Aorta (tissue), 5 donors: Measurements from ENCODE around the gene DNAJC5G. TPM values are rescaled to one million over a fixed set of nuclear protein-coding genes. Genes with fewer than 3 reads are reported as not detected.

Source experiments
- ATAC-seq: fragments of 200-7000 bp; cut with Tn5 transposase; one replicate; pipeline ENCODE4 v1.9.1; 2022; ENCODE audit warnings: moderate library complexity; ENCODE audit not compliant: low FRiP score
- DNase-seq, 2 donors: peaks; one replicate each; pipeline ENCODE4 v3.0.0-alpha.2; 2020
- H3K27ac ChIP-seq, 2 donors: one replicate each; pipeline ENCODE4 v1.5.1; 2013; ENCODE audit warnings: low read length in 2 of 2, mild to moderate bottlenecking in 2 of 2, moderate library complexity in 2 of 2, control low read depth in 1 of 2, inconsistent platforms in 1 of 2, low read depth in 1 of 2
- H3K27me3 ChIP-seq, 2 donors: one replicate each; pipeline ENCODE4 v1.6.1; 2013; ENCODE audit warnings: control low read depth in 1 of 2, low read length in 1 of 2, mild to moderate bottlenecking in 1 of 2, moderate library complexity in 1 of 2; ENCODE audit not compliant: insufficient read depth in 2 of 2, control insufficient read depth in 1 of 2
- H3K36me3 ChIP-seq, 2 donors: one replicate each; pipeline ENCODE4 v1.6.1; 2013; ENCODE audit warnings: control low read depth in 1 of 2, low read length in 1 of 2, mild to moderate bottlenecking in 1 of 2; ENCODE audit not compliant: insufficient read depth in 2 of 2, control insufficient read depth in 1 of 2
- H3K4me1 ChIP-seq, 2 donors: one replicate each; pipeline ENCODE4 v1.6.1; 2013; ENCODE audit warnings: low read length in 2 of 2, control low read depth in 1 of 2, mild to moderate bottlenecking in 1 of 2, moderate library complexity in 1 of 2; ENCODE audit not compliant: insufficient read depth in 2 of 2, control insufficient read depth in 1 of 2
- H3K4me3 ChIP-seq, 2 donors: one replicate each; pipeline ENCODE4 v1.5.1; 2013; ENCODE audit warnings: low read length in 2 of 2, control low read depth in 1 of 2, mild to moderate bottlenecking in 1 of 2
- H3K9me3 ChIP-seq: one replicate; pipeline ENCODE4 v1.6.1; 2013; ENCODE audit warnings: mild to moderate bottlenecking, low read length; ENCODE audit not compliant: control insufficient read depth
- WGBS, 2 donors: extraction: QIAGEN DNeasy Blood & Tissue Kit; methylation state at CpG; one replicate each; pipeline ENCODE4 v1.1.7; 2013; 5-methylcytosine and 5-hydroxymethylcytosine counted together
- intact Hi-C, 2 donors: fragments of 100-400 bp; cut with DNase I; formaldehyde crosslinking; loops; one replicate each; pipeline versions ENCODE4 v1.14.2 to v1.15.0; 2022
- long read RNA-seq, 2 donors: library from polyadenylated mRNA; unstranded; transcript quantifications; one replicate each; pipeline ENCODE4 v2.0.0, GENCODE V29; 2020 to 2021
- polyA plus RNA-seq, 2 donors: library from polyadenylated mRNA; stranded (reverse); fragments of 200-250 nt; gene quantifications; one replicate each; pipeline ENCODE4 v1.2.3, GENCODE V29; 2013
- total RNA-seq, 2 donors: library from RNA; stranded (reverse); fragmentation: NEBNext Ultra II Directional; extraction: Animal tissue kit (Norgen Biotek cat#: 25700); gene quantifications; one replicate each; pipeline ENCODE4 v1.2.1, GENCODE V29; 2021
- donor health status: healthy with polysubstance abuse.
- donor health status: Bipolar disorder and iron deficiency.
- donor health status: DM: no; HTN: no; CAD: no.
- donor health status: DM: no; HTN: no; CAD: no.
- donor health status: DM: yes; HTN: yes; CAD: no.

Gene DNAJC5G, protein sequence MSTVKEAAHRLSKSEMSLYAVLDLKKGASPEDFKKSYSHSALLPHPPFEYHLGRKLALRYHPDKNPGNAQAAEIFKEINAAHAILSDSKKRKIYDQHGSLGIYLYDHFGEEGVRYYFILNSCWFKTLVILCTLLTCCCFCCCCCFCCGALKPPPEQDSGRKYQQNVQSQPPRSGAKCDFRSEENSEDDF
- not detected for total RNA-seq
- 1 to 10 TPM; 2.3 TPM for polyA plus RNA-seq
- long read RNA-seq, donor 1: 0 reads
- long read RNA-seq, donor 2: 0 reads

DNA sequence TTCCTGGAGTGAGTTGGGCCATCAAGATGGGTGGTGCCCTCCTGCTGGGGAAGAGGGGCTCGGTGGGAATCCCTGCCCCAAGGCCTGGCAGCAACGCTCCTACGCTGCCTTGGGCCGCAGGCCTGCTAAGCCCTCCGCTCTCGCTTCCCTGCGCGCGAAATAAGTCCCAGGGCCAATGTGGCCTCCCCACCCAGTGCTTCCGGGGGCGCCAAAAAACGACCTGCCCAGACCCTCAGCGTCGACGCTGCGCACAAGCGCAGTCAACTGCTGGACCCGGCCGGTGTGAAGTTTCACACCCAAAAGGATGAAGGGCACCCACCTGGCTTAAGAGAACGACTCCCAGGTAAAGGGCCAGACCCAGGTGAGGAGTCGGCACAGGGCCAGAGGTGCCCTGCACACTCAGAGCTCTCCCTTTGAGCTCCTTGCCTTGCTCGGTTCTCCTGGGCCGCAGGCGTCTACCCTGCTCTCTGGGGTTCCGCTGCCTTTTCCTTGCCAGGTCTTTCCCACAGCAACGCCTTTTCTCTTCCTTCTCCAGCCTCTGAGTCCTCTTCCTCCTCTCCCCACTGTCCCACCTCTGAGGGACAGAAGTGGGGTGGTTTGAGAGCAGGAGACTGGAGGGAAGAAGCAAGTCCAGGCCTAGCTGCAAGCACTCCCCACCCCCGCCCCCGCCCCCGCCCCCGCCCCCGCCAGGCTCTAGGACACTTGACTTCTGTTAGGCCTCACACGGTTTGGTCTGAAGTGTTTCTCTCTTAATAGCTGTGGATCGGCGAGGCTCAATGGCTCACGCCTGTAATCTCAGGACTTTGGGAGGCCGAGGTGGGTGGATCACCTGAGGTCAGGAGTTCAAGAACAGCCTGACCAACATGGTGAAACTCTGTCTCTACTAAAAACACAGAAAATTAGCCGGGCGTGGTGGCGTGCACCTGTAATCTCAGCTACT, at the start of gene DNAJC5G:
Gene DNAJC5G, plus strand, starts transcription at position 223 of the 940 bp plus-strand sequence. CDS start 1,296 bp downstream, outside the sequence.
- intact Hi-C loops: no loop called here

DNA sequence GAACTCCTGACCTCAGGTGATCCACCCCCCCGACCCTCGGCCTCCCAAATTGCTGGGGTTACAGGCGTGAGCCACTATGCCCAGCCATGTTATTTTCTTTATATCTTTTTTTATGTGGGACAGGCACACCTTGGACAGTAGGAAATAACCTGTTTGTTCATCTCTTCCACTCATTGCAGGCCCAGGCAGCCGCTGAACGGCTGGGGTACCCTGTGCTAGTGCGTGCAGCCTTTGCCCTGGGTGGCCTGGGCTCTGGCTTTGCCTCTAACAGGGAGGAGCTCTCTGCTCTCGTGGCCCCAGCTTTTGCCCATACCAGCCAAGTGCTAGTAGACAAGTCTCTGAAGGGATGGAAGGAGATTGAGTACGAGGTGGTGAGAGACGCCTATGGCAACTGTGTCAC, 49.7 kb upstream of the DNAJC5G start:
- H3K36me3 ChIP-seq: peaks cover 3 to 7% of the 10 kb centered on the region in 2 donors
- intact Hi-C loops: no loop called here
- no peak overlapping the region for H3K4me3 ChIP-seq
- ATAC-seq (no peak), DNase-seq (peak in 1 of 2 donors; percentile 61)
- H3K27ac ChIP-seq: no peak overlapping the region
- H3K4me1 ChIP-seq: no peaks in the 10 kb centered on the region
- no peaks in the 10 kb centered on the region for H3K27me3 ChIP-seq
- 89 to 91% methylated on average over 9 of the region's 9 CpGs for WGBS, 2 donors
- H3K9me3 ChIP-seq: no peaks in the 10 kb centered on the region

More for the DNA sequence above, at the start of gene DNAJC5G:
- ATAC-seq (no peak), DNase-seq (no peak)
- no peak within 1 kb of the TSS for H3K4me3 ChIP-seq
- no peaks in the 10 kb centered on the region for H3K36me3 ChIP-seq
- WGBS, 2 donors: 86 to 87% methylated on average over 39 of the region's 39 CpGs
- no peaks in the 10 kb centered on the region for H3K27me3 ChIP-seq
- no peaks in the 10 kb centered on the region for H3K4me1 ChIP-seq
- H3K9me3 ChIP-seq: no peaks in the 10 kb centered on the region
- no peak within 1 kb of the TSS for H3K27ac ChIP-seq

DNA sequence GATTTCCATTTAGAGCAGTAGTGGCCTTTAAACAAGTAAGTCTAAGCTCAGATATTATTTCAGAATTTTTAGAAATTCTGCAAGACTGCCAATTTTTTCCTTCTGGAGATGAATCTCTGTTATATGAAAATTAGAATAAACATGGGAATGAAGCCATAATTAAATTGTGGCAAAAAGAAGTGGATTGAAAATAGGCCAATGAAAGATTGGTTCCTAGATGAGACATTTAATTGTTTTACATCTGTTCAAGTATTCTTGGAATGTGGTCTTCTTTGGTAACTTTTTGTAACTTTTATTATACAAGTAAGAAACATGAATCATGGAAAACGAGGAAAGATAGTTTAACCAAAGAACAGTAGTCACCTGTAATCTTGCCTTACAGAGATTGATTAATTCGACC, 47.7 kb upstream of the DNAJC5G start:
- Histone ChIP-seq H3K27me3 (no peaks in the 10 kb centered on the region), H3K4me1 (no peaks in the 10 kb centered on the region), H3K4me3 (no peak overlapping the region), H3K27ac (no peak overlapping the region), H3K36me3 (peaks cover 3 to 15% of the 10 kb centered on the region in 2 donors), H3K9me3 (no peaks in the 10 kb centered on the region)
- ATAC-seq (no peak), DNase-seq (no peak)
- intact Hi-C loops: no loop called here
- 81 to 83% methylated on average over 2 of the region's 2 CpGs for WGBS, 2 donors

DNA sequence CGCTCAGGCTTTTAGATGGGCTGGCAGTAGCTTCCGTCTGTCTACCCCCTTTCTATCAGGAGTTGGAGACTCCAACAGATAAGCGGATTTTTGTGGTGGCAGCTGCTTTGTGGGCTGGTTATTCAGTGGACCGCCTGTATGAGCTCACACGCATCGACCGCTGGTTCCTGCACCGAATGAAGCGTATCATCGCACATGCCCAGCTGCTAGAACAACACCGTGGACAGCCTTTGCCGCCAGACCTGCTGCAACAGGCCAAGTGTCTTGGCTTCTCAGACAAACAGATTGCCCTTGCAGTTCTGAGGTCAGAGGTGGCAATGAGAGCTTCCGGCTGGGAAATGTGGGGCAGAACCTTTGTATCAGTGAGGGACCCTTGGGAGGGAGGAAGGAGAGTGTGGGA, 43.3 kb upstream of the DNAJC5G start:
- Histone ChIP-seq H3K4me1 (no peaks in the 10 kb centered on the region), H3K9me3 (no peaks in the 10 kb centered on the region), H3K36me3 (peaks cover 3 to 19% of the 10 kb centered on the region in 2 donors), H3K27me3 (no peaks in the 10 kb centered on the region), H3K27ac (no peak overlapping the region), H3K4me3 (no peak overlapping the region)
- intact Hi-C loops: no loop called here
- peak in 1 of 2 donors; percentile 44 for DNase-seq
- 93 to 95% methylated on average over 13 of the region's 13 CpGs for WGBS, 2 donors
- no peak for ATAC-seq

DNA sequence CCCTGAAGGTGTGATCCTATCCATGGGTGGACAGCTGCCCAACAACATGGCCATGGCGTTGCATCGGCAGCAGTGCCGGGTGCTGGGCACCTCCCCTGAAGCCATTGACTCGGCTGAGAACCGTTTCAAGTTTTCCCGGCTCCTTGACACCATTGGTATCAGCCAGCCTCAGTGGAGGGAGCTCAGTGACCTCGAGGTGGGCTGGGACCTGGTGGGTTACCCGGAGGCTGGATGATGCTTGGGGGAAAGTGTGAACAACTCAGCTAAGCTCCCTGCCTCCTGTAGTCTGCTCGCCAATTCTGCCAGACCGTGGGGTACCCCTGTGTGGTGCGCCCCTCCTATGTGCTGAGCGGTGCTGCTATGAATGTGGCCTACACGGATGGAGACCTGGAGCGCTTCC, 41.9 kb upstream of the DNAJC5G start:
- WGBS, 2 donors: 93 to 95% methylated on average over 14 of the region's 14 CpGs
- H3K4me1 ChIP-seq: no peaks in the 10 kb centered on the region
- no peak overlapping the region for H3K4me3 ChIP-seq
- ATAC-seq: no peak
- no peak overlapping the region for H3K27ac ChIP-seq
- H3K9me3 ChIP-seq: no peaks in the 10 kb centered on the region
- peak in 1 of 2 donors; percentile 65 for DNase-seq
- intact Hi-C loops: no loop called here
- no peaks in the 10 kb centered on the region for H3K27me3 ChIP-seq
- peaks cover 3 to 22% of the 10 kb centered on the region in 2 donors for H3K36me3 ChIP-seq

DNA sequence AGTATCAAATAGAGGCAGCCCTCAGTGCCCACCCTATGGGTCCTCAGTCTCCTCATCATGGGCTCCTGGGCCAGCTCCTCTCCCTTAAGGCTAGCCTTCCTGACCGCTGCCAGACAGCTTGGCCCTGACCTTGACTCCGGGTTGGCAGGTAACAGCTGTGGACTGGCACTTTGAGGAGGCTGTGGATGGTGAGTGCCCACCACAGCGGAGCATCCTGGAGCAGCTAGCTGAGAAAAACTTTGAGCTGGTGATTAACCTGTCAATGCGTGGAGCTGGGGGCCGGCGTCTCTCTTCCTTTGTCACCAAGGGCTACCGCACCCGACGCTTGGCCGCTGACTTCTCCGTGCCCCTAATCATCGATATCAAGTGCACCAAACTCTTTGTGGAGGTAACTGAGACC, 39.1 kb upstream of the DNAJC5G start:
- peaks cover 3 to 26% of the 10 kb centered on the region in 2 donors for H3K36me3 ChIP-seq
- no peak overlapping the region for H3K4me3 ChIP-seq
- no peaks in the 10 kb centered on the region for H3K27me3 ChIP-seq
- no peaks in the 10 kb centered on the region for H3K9me3 ChIP-seq
- intact Hi-C loops: no loop called here
- H3K4me1 ChIP-seq: no peaks in the 10 kb centered on the region
- DNase-seq: peak in 1 of 2 donors; percentile 17
- 94 to 96% methylated on average over 12 of the region's 12 CpGs for WGBS, 2 donors
- ATAC-seq: no peak
- H3K27ac ChIP-seq: no peak overlapping the region

DNA sequence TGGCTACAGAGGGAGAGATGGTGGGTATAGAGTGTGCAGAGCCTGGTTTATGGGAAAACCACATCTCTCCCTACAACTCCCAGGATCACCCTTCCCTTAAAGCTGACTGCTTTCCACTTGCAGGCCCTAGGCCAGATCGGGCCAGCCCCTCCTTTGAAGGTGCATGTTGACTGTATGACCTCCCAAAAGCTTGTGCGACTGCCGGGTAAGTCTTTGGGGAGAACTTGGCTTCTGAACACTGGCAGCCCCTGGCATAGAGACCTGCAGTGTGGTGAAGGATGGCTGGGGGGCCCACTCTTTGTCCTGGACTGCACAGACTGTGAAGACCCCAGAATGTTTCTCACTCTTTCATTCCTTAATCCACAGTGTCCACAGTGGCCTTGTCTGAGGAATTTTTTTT, 38.6 kb upstream of the DNAJC5G start:
- WGBS, 2 donors: 81 to 88% methylated on average over 3 of the region's 3 CpGs
- Histone ChIP-seq H3K27me3 (no peaks in the 10 kb centered on the region), H3K4me1 (no peaks in the 10 kb centered on the region), H3K4me3 (no peak overlapping the region), H3K27ac (no peak overlapping the region), H3K9me3 (no peaks in the 10 kb centered on the region), H3K36me3 (peaks cover 3 to 24% of the 10 kb centered on the region in 2 donors)
- intact Hi-C loops: no loop called here
- ATAC-seq (no peak), DNase-seq (peak in 1 of 2 donors; percentile 21)

DNA sequence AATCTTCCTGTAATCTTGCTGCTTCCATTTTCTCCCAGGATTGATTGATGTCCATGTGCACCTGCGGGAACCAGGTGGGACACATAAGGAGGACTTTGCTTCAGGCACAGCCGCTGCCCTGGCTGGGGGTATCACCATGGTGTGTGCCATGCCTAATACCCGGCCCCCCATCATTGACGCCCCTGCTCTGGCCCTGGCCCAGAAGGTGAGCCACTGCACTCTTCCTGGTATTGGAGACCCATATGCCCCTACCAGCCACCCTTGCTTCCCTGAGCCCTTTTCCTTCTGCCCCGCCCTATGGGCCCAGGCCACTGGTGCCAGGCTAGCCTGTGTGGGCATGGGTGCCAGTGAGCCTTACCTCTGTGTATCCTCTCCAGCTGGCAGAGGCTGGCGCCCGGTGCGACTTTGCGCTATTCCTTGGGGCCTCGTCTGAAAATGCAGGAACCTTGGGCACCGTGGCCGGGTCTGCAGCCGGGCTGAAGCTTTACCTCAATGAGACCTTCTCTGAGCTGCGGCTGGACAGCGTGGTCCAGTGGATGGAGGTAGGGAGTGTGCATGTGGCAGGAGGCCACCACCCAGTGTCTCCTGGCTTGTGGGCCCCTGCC, 37.8 kb upstream of the DNAJC5G start:
- no peaks in the 10 kb centered on the region for H3K9me3 ChIP-seq
- peak in 1 of 2 donors; percentile 25 for DNase-seq
- WGBS, 2 donors: 94 to 95% methylated on average over 15 of the region's 15 CpGs
- no peaks in the 10 kb centered on the region for H3K27me3 ChIP-seq
- H3K4me3 ChIP-seq: no peak overlapping the region
- H3K27ac ChIP-seq: no peak overlapping the region
- no peaks in the 10 kb centered on the region for H3K4me1 ChIP-seq
- intact Hi-C loops: no loop called here
- peaks cover 3 to 17% of the 10 kb centered on the region in 2 donors for H3K36me3 ChIP-seq
- ATAC-seq: no peak
